GM19328 (cell line): ENCODE measurements around the gene MAN1C1.
"Not testable (repeated sequence)": the region's sequence is repeated elsewhere in the genome, so short reads cannot be mapped to it uniquely, and the experiment has no call there.

ENCODE experiments used
- ATAC-seq: cut with Tn5 transposase; IDR thresholded peaks from one replicate; pipeline ENCODE4 v1.9.1; 2021; ENCODE audit warnings: mild to moderate bottlenecking, moderate library complexity; ENCODE audit not compliant: unreplicated experiment

MAN1C1 gene

GRCh38 chr1:25653558-25653957 is 37.0 kb downstream of the MAN1C1 start:
- ATAC-seq: no peak

DNA sequence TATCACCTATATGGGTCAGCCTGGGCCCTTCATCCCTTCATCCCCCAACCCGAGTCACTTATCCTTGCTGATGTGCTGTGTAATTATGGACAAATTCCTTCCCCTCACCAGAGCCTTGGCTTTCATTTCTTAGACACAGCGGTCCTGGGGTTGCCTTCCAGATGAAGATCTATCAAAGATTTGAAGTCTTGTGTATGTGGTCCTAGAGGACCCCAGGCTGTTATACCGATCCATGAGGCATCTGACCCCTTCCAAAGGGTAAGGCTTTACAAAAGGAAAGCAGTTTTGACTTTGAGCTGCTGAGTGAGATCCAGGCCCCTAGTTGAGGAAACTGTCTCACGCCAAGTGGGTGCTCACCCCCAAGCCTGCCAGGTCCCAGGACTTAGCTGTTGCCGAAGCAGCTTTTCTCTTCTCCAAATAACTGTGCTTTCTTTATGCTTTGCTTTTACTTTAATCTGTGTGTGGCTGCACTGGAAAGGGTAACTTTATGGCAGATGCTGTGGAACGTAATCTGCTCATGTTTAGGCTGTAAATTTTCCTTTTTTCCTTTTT is 37.6 kb downstream of the MAN1C1 start:
- ATAC-seq: no peak

- ATAC-seq: no peak
Measured at GRCh38 chr1:25657121-25657882, 40.7 kb downstream of the MAN1C1 start.

DNA sequence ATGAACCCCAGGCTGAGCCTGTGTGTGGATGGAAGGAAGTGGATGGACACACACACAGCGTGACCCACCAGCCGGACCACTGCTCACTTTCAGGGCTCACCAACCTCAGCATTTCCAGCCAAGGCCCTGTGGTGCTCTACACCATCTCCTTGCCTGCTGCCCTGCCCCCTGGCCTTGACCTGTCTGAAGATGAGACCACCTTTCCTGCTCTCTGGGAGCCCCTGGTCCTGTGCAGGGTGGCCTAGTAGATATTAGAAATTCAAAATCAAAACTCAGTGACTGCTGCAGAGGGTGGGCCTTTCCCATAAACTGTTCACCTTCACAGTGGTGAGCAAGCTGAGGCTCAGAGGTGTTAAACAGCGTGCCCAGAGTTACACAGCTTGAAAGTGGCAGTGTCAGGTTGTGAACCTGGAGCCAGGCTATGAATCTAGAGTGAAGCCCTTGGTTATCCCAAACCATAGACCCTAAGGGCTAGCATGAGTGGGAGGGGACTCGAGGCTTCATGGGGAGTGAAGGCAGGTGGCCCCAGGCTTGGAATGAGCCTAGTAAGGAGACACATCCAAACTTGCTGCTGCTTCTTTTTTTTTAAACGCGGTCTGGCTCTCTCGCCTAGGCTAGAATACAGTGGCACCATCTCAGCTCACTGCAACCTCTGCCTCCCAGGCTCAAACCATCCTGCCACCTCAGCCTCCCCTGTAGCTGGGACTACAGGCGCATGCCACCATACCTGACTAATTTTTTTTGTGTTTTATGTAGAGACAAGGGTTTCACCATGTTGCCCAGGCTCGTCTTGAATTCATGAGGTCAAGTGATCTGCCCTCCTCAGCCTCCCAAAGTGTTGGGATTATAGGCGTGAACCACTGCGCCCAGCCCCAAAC is 41.5 kb downstream of the MAN1C1 start:
- no peak for ATAC-seq

- ATAC-seq: no peak
Measured at GRCh38 chr1:25658791-25659431, 42.3 kb downstream of the MAN1C1 start.

GRCh38 chr1:25661043-25661815 is 44.6 kb downstream of the MAN1C1 start:
- no peak for ATAC-seq

- ATAC-seq: no peak
Measured at GRCh38 chr1:25662061-25662460, 45.5 kb downstream of the MAN1C1 start.

DNA sequence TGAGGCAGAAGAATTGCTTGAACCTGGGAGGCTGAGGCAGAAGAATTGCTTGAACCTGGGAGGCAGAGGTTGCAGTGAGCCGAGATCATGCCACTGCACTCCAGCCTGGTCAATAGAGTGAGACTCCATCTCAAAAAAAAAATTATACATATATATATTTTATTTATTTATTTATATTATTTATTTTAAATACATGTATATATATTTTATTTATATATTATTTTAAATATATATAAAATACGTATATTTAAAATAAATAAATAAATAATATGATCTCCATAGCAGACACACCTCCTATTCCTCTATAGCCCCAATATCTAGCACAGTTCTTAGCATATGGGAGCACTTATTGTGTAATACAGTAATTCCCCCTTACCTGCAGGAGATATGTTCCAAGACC is 46.4 kb downstream of the MAN1C1 start:
- not testable (repeated sequence) for ATAC-seq

DNA sequence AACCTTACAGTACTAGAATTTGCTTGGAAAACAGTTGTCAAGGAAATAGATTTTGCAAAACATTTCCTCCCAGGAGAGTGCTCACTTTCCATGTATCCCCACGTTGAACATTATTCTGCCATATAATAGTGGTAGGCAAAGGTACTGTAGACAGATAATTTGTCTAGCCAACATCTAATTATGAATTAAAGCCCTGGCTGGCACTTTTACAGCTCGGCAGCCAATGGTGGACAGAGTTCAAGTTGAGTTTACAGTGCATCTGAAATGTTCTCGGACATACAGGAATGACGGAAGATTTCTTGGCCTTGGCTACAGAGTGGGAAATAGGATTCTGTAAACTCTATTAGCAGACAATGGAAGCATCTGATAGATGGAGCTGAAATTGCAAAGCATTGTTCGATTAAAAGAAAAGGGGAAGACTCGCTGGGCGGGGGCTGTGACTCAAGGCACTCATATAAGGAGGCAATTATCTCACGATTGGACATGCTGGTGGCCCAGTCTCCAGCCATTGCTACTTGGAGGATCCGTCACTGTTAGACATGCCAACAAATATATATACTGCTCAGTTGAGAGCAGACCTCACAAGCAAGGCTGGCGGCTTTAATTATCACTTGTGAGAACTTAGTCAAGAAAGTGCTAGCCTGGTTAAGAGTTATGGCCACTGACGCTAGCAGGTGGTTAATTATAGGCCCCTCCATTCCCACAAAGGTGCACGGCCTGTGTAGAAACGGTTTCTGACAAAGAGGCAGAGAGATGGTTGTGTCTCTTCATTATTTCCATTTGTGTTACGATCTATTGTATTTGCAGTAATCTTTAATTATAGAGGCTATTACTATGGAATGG is 48.0 kb downstream of the MAN1C1 start:
- ATAC-seq: no peak

DNA sequence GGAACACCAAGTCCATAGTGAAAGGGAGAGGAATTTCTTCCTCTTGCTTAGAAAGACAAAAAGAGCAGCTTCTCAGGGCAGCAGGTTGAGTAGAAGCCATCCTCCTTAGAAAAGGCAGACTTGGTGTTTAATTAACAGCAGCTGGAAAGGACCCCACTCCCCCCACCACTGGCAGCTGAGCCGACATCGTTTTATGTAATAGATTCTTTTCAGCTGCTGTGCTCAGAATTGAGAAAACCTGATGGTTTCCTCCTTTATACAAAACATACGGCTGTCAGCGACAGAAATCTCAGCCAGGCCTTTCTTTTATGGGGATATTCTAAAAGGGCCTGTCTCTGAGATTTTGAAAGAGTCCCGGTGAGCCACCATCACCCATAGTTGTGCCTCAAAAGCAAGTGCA is 49.9 kb downstream of the MAN1C1 start:
- no peak for ATAC-seq

DNA sequence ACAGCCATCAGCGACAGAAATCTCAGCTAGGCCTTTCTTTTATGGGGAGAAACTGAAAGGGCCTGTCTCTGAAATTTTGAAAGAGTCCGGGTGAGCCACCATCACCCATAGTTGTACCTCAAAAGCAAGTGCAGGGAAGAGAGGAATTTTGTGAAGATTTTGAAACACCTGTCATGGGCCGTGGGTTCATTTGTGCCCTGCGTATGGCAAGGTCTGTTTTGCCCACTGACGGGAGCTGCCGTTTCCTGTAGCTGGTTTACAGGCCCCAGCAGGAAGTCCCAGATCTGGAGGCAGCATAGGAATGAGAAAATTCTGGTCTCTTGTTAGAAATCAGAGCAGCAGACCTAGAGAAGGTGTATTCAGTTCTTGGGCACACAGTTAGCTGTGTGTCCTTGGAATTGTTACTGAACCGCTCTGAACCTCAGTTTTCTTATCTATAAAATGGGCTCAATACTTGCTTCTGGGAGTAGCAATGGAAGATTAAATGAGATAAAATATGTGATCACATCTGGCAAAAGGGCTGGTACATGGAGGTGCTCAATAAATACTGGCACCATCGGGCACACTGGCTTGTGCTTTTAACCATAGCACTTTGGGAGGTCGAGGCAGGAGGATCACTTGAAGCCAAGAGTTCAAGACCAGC is 52.5 kb downstream of the MAN1C1 start:
- ATAC-seq: no peak

DNA sequence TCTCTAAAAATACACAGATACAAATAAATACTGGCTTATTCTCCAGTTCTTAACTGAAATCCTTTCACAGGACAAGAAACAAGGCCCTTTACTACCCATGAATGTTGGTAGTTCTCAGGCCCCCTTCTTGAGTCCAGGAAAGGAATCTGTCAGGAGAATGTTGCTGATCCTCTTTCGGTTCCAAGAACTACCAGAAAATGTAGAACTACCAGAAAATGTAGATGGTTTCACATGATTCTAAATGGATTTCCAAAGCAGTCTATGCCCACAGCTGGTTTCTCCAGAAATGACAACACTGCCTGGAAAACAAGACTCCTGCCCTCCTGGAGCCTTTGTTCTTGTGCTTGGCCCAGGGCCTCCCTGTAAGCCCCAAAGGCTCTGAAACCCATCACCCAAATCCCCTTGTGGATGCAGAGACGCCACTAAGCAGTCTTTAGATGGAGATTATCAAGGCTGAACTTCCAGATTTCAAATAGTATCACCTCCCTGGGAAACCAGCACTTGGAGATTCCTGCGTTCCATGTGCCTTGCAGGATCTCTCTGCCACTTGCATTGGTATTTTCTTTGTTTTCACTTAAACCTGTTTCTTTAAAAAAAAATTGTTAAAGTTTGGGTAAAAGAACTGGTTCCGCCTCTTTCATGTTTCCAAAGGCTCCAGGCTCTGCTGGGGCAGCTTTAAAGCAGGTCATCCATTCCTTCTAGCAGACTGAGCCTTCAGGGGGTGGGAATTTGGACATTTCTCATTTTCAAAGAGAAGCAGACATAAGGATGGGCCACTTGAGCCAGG is 53.4 kb downstream of the MAN1C1 start:
- ATAC-seq: no peak

DNA sequence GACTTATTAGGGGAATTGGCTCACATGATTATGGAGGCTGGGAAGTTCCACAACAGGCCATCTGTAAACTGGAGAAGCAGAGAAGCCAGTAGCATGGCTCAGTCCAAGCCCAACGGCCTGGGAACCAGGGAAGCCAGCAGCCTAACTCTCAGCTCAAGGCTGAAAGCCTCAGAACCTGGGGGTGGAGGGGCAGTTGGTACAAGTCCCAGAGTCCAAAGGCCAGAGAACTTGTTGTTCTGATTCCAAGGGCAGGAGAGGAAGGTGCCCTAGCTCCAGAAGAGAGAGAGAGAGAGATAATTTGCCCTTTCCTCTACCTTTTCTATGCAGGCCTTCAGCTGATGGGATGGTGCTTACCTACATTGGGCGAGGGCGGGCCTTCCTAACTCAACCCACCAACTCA is 55.3 kb downstream of the MAN1C1 start:
- no peak for ATAC-seq

DNA sequence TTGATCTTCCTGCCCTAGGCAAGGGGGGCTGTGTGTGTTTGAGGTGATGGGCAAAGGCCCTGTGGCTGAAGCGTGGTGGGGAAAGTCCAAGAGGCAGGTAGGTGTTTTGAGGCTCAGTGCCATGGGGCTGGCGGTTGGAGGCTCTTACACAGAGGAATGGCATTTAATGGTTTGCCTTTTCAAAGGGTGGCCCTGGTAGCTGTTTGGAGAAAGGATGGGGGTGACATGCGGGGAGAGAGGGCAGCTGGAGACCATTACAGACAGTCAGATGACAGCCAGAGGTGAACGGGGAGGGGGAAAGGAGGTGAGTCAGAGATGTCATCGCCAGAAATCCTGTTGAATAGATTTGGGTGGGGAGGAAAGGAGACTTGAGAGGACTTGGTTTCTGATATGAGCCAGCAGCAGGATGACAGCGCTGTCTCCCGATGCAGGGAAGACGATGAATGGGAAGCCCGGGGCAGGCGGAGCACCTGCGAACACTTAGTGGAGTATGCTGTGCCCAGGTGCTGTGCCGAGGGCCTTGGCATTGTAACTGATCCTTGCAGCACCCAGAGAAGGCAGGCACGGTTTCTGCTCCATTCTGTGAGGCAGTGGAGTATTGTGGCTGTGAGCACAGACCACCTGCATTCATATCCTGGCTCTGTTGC is 56.3 kb downstream of the MAN1C1 start:
- ATAC-seq: no peak

DNA sequence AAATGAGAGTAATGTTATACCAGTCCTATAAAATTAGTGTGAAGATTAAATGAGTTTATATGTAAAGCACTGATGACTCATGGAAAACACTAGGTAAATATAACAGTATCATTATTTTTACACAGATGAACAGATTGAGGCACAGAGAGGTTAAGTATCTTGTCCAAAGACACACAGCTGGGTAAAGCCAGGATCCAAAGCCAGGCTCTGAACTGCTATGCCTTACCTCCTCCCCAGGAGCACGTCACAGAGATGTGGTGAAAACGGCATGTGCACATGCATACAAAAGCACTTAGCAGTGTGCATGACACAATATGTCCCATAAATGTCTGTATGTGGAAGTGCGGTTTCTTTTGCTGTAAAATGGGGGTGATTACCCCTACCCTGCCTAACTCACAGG is 56.9 kb downstream of the MAN1C1 start:
- ATAC-seq: no peak

DNA sequence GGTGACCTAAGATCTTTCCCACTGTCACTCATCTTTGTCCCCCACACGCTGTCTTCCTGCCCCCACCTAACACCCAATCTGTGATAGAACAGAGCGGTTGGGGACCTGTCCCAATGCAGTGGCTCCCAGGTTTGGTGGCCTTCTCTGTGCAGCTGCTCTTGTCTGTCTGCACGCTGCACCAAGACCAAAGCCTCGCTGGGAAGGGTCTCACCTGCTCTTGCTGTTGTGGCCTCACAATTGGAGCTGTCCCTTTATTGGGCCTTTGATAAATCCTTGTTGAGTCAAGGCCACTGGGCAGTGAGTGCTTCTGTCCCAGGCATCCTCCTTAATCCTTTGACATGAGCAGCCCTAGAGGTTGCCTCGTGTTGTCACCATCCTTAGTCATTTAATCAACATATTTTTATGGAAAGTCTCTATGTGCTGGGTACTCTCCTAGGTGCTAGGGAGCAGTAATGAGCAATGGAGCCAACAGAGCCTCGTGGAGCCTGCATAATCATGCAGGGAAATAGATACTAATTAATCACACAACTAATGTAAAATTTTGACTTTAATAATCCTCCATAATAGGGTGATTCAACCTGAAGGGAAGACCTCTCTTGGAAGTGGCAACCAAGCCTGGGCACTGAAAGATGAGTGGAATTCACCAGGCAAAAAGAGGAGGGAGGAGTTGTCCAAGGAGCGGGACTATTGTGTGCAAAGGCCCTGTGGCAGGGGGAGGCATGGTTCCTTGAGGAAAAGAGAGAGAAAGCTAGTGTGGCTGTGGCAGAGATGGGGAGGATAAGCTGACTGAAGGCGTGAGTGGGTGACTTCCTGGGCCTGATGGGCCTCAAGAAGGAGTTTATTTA is 57.6 kb downstream of the MAN1C1 start:
- no peak for ATAC-seq

DNA sequence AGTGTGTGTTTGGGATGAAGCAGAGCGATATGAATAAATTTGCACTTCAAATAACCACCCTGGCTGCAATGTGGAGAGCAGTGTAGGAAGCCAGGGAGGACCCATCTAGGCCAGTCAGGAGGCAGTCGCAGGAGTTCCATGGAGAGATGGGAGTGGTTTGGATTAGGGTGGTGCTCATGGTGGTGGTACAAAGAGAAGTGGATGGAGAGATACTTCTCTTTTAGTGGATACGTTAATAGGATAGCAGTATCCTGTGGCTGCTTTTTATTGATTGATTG is 58.2 kb downstream of the MAN1C1 start:
- ATAC-seq: no peak
